Hematopoietic multipotent progenitor cell treated with erythropoietin and hydrocortisone succinate and interleukin-3 and kit ligand, for 8 days (in vitro differentiated cells): ENCODE results near the gene FBXW2.

Experiments used
- DNase-seq: peaks from one replicate; pipeline ENCODE4 v3.0.0-alpha.2; 2015

FBXW2 gene

GRCh38 chr9:120741191-120741590, 52.0 kb downstream of the FBXW2 start:
- DNase-seq: no peak

- no peak for DNase-seq
These were observed 53.1 kb downstream of the FBXW2 start for GRCh38 chr9:120740132-120740531.

DNA sequence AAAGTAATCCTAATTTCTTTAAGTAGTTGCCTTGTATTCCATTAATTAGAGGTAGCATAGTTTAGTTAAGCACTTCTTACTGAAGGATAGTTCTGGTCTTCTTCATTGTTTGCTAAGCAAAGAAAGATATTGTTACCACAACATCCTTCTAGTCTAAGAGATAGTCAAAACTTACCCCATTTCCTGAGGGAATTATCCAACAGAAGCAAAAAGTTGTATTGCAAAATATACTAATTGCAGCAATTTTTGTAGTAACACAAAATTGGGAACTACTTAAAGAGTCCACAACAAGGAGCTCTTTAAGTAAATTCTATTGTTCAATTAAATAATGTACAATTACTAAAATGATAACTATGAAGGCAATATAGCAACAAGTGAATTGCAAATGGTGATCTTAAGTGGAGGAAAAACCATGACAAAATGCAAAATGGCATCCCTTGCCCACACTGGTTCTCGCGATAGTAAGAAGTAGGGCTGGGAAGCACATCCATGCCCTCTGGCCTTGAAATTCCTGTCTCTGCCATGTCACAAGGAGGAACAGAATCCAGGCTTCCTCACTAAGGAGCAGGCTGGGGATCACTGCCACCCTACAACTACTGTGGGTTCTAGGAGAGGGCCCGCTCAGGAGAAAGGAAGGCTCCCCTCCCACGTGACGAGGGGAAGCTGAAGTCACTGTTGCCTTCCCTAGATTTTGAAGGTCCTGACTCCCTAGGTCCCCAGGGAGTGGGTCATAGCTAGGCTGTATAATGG, 55.6 kb downstream of the FBXW2 start:
- no peak for DNase-seq

DNA sequence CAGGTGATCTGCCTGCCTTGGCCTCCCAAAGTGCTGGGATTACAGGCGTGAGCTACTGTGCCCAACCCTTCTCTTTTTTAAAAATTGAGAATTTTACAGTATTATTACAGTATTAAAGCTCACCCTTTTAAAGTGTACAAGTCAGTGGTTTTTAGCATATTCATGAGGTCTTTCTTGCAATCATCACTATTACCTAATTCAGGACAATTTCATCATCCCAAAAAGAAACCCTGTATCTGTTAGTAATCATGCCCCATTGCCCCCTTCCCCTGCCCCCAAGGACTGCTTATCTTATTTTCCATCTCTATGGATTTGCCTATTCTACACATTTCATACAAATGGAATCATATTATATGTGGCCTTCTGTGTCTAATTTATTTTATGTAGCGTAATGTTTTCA, 56.3 kb downstream of the FBXW2 start:
- no peak for DNase-seq

GRCh38 chr9:120735415-120736126, 57.6 kb downstream of the FBXW2 start:
- peak; percentile 32 for DNase-seq

GRCh38 chr9:120734607-120735410, 58.4 kb downstream of the FBXW2 start:
- no peak for DNase-seq

- DNase-seq: no peak
These were observed 60.0 kb downstream of the FBXW2 start for GRCh38 chr9:120733190-120733589.

GRCh38 chr9:120730654-120731514, 62.3 kb downstream of the FBXW2 start:
- DNase-seq: no peak

DNA sequence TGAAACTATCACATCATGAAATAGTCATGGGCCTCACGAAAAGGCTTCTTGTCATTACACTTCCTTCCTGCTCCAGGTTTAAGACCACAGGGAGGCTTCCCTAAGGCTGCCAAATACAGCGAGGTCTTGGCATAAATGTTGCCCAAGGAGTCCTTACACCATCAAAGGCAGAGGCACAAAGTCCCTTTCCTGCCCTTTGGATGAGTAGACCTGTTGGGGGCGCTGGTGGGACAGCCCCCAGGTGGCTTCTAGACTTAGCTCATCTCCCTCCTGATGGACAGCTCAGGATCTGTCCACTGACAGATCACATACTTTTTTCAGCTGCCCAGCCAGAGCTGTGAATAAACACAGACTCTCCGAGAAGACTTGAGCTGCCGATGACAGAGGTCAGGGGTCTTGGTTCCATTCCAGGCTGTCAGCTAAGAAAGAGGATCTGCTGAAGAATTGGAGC, 63.4 kb downstream of the FBXW2 start:
- DNase-seq: no peak

DNA sequence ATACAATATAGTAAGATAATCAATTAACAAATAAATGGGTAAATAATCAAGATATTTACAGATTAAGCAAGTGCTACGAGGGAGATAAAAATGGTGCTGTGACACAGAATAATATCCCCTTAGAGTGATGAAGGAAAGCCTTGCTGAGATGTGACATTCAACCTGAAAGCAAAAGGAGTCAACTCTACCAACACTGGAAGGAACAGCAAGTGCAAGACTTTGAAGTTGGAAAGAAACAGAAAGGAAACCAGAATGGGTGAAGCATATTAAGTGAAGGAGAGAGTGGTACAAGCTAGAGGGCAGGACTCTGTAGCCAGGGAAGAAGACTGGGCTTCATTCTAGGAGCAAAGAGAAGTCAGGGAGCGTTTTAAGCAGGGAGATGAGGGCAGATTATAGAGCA, 66.7 kb downstream of the FBXW2 start:
- no peak for DNase-seq

- DNase-seq: no peak
These were observed 67.3 kb downstream of the FBXW2 start for GRCh38 chr9:120725907-120726306.

GRCh38 chr9:120724757-120725400, 68.3 kb downstream of the FBXW2 start:
- peak; percentile 92 for DNase-seq

GRCh38 chr9:120723565-120723964, 69.7 kb downstream of the FBXW2 start:
- DNase-seq: no peak

- no peak for DNase-seq
These were observed 72.8 kb downstream of the FBXW2 start for GRCh38 chr9:120720404-120720803.

DNA sequence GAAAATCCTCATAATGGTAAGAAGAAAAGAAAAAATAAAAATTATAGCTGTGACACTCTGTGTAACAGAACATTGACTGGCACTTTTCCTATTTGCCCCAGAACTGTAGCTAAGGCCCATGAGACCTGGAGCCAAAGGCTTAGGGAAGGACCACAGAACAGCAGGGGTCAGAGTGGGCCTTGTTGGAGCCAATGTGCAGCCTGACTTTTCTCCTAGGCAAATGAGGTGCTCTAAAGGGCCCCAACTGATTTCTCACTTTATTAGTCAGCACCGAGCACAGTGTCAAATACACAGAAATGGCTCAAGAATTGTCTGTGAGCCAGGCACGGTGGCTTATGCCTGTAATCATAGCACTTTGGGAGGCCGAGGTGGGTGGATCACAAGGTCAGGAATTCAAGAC, 74.9 kb downstream of the FBXW2 start:
- no peak for DNase-seq

- no peak for DNase-seq
These were observed 76.0 kb downstream of the FBXW2 start for GRCh38 chr9:120717176-120717575.

DNA sequence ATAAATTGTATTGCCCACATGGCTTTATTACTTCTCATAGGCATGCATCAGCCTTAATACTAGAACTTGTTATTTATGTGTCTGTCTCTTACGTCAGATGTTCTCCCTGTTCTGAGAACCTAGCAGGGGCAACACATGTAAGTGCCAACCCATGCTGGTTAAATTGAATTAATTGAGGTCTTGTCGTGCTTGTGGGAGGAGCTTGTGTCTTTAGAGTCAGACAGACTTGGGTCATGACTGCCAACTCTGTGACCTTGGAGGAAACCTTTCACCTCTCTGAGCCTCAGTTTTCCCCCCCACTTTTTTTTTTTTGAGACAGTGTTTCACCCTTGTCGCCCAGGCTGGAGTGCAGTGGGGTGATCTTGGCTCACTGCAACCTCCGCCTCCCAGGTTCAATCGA, 76.7 kb downstream of the FBXW2 start:
- no peak for DNase-seq

- DNase-seq: no peak
These were observed 77.8 kb downstream of the FBXW2 start for GRCh38 chr9:120715389-120715924.

- no peak for DNase-seq
These were observed 78.3 kb downstream of the FBXW2 start for GRCh38 chr9:120714846-120715388.

GRCh38 chr9:120714088-120714845, 78.9 kb downstream of the FBXW2 start, which contains the start of gene MEGF9:
Gene MEGF9 (minus strand): TSS chr9:120714470. CDS start chr9:120714358, 112 bp downstream.
- peak; percentile 97 for DNase-seq
